Measurements from ENCODE around the gene TECPR1.
"Not testable (repeated sequence)": the region's sequence is repeated elsewhere in the genome, so short reads cannot be mapped to it uniquely, and the experiment has no call there.

TECPR1 gene

DNA sequence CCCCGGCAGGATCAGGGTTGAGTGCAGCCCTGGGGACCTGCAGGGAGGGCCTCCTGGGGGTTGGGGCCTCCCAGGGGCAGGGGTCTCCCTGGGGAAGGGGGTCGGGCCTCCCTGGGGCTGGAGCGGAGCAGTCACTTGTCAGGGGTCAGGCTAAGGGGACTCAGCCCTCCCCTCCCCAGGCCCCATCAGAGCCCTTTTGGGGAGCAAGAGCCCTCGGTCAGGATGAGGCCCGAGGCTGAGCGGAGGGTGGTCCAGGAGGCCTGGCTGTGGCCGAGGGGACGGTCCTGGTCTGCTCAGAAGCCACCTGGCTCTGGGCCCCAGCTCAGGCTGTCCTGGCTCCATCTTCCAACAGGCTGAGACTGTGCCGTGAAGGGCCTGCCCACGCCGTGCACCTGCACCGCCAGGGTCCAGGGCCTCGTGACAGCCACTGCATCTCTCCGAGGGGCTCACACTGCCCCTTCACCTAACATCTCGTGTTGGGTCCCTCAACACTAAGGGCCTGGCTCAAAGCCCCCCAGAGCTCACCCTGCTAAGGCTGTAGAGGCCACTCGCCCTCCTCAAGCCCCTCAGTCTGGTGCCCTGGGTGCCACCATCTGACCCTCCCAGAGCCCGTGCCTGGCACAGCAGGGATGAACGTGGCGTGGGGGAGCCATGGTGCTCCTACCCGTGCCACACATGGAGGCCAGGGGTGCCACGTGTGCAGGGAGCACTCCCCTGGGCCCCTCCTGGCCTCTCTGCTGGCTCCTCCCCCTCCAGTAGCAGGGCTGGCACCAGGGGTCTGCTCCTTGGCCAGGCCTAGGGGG is 27.9 kb downstream of the TECPR1 start:
- no peak for DNase-seq

DNA sequence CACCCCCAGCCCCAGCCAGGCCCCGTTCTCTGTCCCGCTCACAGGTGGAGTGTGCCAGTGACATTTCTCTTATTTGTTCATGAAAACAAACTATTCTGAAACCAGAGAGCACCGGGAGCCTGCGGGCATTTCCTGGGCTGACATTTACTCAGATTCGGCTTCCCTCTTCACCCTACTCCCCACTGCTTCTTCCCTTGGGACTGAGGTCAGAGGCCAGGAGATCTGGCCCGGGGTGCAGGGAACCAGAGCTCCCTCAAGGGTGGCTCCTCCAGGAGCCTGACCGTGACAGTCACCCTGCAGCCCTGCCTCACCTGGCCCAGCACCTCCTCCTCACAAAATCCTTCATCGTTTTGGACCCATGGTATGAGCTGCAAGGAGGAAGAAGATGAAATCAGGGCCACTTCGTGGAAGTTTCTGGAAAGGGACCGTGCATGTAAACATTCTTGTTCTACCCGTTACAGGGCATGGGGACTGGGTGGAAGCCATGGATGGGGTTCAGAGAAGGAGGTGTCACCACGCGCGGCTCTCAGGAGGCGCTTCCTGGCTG is 28.6 kb downstream of the TECPR1 start:
- no peak for DNase-seq

DNA sequence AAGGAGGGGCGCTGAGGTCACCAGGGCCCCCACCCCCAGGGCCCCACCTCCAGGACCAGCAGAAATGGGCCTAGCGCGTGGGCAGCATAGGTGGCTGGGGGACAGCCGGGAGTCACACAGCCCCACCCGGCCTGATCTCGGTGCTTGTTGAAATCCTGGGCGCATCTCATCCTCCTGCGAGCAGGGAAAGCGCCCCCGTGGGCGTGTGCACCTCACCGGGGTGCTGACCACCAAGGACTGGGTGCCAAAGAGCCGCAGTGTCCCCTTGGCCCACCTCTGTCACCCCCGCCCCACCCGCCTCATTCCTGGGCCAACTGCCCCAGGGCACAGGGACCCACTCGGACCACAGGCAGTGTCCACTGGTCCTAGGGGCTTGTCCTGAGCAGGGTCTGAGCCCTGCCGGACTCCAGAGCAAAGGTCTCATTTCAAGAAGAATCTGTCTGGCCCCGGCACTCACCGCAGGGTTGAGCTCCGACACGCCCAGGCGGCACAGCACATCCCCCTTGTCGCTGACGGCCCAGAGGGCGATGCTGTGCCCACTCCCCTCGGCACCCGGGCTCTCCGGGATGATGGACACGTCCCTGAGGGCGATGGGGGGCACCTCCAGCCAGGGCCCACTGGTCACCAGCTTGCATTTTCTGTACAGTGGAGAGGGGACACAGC is 29.4 kb downstream of the TECPR1 start:
- DNase-seq = no peak

DNA sequence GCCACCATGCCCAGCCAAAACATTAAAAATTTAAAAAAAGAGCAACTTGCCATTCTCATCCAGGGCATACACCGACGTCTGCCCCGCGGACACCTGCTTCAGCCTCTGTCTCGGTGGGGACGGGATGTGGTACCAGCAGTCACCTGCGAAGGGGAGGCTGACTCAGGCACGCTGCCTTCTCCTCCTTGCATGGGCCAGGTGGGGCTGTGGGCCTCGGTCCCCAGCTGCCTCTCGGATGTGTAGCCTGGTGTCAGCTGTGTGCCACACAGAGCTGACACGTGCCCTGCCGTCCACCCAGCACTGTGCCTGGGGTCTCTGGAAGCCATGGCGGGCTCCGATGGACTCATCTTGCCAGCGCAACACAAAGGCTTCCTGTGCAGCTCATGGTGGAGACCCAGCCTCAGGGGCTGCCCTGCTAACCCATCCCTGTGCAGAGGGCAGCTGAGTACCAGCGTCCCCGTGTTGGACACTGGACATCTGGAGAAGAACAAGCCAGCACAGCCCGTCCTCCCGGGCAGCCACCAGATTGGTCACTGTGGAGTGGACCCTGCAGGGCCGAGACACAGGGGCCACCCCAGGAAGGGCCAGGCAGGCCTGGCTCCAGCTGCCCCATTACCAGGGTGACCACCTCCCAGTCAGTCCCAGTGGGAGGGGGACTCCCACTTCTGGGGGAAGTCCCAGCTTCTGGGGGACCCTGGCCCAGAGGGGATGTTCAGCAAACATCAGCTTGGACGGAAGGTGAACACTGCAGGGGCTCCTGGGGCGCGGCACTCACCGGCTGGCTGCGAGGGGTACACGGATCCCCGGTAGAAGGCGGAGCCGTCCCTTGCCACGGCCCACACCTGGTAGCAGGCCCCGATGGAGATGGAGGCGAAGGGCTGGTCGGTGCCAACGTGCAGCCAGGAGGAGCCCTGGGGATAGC is 30.2 kb downstream of the TECPR1 start:
- DNase-seq = no peak

DNA sequence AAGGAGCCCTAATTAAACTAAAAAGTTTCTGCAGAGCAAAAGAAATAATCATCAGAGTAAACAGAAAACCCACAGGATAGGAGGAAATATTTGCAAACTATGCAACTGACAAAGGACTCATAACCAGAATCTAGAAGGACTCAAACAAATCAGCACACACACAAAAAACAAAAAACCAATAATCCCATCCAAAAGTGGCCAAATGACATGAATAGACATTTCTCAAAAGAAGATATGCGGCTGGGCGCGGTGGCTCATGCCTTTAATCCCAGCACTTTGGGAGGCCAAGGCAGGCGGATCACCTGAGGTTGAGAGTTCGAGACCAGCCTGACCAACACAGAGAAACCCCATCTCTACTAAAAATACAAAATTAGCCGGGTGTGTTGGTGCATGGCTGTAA is 32.6 kb downstream of the TECPR1 start:
- not testable (repeated sequence) for DNase-seq

DNA sequence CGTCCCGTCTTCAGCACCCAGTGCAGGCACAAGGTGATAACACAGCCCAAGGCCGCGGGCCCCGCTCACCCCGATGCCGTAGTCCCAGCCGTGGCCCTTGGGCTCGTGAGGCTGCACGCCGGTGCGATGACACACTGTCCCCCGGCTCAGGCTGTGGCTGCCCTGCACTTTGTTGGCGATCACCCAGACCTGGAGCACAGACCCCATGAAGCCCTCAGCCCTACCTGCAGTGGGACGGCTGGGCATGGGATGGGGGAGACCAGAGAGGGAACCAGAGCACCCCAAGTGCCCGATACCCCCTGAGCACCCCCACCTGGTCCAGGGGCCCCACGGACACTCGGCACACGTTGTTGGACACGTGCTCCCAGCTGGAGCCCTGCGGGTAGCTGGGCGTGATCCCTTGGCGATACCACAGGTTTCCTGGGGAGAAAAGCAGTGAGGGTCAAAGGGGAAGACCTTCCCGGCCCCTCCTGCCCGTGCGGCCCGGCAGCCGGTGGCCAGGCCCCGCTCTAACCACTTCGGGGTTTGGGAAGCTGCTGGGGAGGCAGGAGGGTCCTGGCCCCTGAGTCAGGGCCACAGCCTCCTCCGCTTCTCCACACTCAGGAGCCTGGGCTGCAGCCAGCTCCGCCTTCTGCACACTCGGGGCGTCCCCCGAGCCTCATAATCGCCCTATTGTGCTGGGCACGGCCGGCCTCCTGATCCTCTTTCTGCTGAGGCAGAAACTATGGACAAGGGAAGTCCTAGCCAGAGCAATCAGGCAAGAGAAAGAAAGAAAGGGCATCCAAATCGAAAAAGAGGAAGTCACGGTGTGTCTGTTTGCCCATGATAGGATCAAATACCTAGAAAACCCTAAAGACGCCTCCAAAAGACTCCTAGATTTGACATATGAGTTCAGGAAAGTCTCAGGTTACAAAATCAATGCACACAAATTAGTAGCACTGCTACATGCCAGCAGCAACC is 34.1 kb downstream of the TECPR1 start:
- DNase-seq = peak; percentile 36

DNA sequence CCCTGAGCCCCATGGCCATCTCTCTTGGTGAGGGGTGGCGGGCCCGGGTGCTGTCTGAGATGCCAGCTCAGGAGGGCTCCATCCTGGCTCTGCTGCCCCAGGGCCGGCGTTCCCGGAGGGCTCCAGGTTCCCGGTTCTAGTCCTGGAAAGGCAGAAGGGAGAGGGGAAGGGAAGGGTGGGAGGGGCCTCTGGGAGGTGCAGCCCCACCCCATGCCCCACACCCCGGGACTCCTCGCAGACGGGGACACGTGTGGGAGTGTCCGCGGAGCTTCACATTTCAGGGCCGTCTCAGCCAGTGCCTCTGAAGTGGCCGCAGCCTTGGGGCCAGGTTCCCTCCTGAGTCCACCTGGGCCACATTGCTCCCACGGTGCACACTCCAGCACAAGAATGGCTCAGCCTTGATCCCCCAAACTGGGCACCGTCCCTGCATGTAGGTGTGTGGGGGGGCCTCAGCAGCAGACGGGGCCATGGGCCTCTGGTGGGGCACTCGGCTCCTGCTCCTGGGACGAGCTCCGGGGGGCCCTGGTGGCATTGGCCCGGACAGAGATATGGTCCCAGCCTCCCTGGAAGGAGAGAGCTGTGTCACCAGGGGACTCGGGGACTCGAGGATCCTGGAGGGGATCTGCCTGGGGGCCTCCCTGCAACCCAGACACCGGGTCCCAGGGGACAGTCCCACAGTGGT is 35.0 kb downstream of the TECPR1 start:
- peak; percentile 35 for DNase-seq

DNA sequence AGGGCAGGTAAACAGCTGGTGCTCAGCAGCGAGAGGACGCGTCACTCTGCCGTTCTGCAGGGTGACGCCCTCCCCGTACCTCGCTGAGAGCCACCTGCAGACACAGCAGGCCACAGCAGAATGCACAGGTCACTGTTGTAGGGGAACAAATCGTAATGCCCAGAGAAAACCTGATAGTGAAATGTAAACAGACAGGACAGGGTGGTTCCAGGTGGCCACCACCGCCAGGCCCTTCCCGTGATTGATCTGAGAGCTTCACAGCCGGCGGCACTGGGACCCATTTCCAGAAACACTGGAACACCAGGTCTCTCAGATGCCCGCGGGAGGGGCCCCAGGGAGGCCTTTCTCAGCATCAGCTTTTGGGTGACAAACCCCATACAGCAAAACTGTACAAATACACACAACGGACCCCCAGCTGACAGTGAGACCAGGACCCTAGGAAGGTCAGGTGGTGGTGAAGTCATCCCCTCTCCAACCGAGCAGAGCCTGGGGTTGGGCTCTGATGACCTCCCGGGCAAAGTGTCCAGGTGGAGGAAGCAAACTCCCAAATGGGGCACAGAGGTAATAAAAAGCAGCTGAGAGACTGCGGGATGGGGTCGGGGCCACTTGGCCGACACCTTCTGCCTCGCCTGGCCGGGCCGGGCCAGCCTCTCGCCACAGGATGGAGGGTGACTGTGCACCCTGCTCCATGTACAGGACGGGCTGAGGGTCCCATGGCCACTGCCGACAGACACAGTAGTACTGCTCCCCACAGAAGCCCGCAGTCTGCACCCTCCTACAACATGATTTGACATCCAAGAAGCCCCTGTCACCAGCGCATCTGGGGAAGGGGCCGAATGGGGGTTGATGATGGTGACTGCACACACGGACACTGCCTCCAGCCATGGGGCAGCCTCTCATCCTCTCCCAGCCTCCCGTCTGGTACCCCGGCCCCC is 36.2 kb downstream of the TECPR1 start:
- no peak for DNase-seq

DNA sequence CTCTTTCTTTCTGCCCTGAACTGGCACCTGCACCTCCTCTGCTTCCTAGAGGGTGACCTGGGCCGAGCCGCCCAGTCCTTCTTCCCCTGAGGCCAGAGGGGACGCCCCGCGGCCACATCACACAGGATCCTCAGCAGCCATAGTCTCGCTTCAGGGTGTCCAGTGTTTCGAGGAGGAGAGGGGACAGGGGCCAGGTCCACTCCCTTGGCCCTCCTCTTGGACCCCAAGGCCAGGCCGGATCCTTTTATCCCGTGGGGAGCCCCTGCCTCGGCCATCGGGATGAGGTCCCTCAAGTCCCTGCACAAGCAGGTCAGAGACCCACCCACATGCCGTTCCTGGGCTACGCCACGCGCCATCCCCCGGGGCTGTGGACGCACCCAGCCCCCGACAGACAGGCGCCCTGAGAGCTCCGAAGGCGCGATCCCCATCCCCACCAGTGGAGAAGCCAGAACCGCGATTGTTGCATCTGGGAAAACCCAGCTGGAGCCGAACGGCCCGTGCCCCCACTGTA is 37.2 kb downstream of the TECPR1 start:
- no peak for DNase-seq

DNA sequence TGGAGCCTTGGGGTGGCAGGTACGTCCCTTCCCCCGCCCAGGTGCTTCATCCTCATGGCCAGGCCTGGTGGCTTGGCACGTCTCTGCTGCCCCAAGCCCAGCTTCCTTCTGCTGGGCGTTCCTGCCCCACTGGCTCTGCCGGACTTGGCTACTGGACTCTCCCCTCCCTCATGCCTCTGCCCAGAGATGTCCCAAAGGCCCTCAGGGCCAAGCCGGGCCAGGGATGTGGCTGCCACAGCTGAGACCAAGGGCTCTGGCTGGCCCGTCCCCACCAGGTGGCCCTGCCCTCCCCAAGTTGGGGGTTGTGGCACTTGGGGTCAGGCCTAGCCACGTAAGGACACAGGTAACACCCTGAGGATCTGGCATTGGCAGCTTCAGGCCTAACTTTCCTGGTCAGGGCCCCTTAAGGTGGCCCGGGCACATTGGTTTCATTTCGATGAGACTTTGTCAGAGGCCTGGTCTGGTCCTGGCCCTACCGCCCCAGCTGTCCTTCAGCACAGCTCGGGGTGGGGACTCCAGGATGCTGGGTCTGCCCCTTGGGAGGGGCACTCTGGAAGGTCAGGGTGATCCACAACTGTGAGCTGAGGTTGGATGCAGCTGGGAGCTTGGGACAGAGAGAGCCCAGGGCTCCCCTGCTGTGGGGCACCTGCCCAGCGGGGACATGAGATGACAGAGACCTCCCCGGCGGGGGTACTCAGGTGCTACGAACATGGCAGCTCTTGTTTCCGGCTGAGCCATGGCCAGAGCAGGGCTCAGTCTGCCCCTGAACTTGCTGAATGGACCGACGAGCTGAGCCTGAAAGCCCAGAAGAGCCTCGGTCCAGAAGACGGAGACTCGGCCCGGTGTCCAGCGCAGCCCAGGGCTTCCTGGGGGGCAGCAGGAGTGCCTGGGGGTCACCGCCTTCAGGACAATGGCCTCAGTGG is 37.9 kb downstream of the TECPR1 start:
- no peak for DNase-seq

DNA sequence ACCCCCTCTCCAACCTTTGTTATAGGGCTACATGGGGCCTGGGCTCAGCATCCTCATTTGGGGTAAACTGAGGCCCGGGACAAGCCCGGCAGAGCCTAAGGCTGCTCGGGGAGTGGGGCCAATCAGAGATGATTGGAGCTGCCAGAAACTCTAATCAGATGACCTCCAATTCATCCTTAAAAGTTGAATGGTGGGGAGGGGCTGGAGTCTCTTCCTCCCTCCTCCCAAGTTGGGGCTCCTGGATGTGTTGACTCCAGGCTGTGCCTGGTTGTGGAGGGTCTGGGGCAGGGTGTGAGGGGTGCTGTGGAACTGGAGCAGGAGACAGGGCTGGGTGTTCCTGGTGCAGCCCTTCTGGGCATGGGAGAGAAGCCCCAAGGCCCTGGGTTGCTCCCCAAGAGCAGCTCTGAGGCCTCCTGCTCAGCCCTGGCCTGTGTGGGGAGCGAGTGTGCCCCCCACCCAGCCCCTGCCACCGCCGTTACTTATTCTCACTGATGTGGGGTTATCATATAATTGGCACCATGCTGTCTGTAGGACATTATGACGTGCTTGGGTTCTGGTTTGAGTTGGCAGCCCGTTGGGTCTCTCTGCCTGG is 38.6 kb downstream of the TECPR1 start:
- no peak for DNase-seq

DNA sequence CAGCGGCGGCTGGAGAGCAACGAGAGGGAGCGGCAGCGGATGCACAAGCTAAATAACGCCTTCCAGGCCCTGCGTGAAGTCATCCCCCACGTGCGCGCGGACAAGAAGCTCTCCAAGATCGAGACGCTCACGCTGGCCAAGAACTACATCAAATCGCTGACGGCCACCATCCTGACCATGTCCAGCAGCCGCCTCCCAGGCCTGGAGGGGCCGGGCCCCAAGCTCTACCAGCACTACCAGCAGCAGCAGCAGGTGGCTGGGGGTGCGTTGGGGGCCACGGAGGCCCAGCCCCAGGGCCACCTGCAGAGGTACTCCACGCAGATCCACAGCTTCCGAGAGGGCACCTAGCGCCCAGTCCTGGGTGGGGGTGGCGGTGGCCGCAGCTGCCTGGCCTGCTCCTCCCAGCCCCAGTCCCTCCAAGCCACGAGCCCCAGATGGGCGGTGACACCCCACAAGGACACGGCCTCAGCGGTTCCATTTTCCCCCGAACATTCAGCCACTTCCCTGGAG is 39.4 kb downstream of the TECPR1 start:
- DNase-seq = no peak

DNA sequence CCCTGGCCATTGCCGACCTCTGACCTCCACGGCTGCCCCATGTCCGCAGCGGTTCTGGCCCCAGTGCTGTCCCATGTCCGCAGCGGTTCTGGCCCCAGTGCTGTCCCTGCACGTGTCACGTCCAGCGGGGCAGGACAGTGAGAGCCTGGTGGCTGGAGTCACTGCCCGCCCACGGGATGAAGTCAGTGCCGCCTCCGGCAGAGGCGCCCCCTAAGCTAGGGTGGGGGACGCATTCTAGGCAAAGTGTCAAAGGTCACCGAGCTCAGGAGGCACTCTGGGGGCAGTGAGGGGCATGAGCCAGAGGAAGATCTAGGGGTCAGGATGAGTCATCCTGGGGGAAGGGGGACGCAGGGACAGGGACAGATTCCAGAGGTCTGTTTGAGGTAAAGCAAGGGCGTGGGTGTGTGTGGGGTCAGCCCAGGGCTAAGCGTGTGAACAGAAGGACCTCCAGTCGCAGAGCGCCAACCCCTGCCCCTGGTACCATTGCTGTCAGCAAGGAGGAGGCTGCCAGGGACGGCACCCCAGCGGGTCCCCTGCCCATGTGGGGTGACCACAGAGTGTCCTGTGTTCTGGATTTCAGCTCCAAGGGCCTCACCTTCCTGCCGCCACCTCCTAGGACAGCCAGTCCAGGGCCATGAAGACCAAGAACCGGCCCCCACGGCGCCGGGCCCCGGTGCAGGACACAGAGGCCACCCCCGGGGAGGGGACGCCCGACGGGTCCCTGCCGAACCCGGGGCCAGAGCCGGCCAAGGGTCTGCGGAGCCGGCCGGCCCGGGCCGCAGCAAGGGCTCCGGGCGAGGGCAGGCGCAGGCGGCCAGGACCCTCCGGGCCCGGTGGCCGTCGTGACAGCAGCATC is 40.1 kb downstream of the TECPR1 start:
- no peak for DNase-seq

DNA sequence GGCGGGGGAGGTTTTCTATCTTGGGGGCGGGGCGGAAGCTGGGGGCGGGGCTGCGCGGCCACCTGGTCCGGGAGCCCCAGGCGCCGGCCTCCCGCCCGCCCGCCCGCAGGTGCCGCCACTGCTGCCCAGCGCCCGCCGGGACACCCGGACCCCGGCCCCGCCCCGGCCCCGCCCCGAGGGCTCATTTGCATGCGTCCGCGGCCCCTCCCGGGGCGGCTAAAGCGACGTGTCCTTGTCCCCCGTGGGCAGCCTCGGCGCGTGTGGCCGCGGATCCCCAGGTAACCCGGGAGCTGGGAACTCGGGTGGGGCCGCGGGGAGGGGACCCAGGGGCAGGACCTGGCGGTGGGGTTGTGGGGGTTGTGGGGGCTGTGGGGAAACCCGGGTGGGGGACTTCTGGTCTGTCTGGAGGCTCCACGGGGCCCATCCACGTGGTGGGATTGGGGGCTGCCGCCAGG is 40.8 kb downstream of the TECPR1 start, which contains the start of gene BHLHA15:
Gene BHLHA15 (plus strand): TSS at position 219 of the 455 bp plus-strand sequence. CDS start 871 bp downstream, outside the sequence.
- DNase-seq = no peak

DNA sequence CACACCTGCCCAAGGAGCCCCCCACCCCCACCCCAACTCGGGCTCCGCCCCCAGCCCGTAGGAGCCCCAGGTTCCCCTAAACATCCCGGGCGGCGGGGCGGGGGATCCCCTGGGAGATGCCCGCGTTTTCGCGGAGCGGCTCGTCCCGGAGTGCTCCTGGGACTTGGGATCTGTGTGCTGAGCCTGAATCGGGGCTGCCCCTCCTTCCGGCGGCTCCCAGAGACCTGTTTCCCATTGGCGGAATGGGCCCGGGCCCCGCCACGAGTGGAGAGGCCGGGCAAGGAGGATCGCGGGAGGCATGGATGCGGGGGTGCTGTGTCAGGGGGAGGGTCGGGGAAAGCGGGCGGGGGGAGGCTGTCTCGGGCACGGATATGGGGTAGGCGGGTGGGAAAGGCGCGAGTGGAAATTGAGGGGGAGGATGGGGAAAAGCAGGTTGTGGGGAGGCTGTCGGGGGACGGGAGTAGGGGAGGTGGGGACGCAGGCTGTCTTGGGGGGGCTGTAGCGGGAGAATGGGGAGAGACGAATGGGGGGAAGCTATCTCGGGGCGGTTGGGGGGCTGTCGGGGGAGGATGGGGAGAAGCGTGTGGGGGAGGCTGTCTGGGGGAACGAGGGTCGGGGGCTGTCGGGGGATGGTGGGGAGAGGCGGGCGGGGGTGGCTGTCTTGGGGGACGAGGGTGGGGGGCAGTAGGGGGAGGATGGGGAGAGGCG is 41.4 kb downstream of the TECPR1 start:
- DNase-seq = no peak
